ENCODE data around the gene ITGB5.
"Not testable (repeated sequence)": the region's sequence is repeated elsewhere in the genome, so short reads cannot be mapped to it uniquely, and the experiment has no call there.

The ITGB5 gene

DNA sequence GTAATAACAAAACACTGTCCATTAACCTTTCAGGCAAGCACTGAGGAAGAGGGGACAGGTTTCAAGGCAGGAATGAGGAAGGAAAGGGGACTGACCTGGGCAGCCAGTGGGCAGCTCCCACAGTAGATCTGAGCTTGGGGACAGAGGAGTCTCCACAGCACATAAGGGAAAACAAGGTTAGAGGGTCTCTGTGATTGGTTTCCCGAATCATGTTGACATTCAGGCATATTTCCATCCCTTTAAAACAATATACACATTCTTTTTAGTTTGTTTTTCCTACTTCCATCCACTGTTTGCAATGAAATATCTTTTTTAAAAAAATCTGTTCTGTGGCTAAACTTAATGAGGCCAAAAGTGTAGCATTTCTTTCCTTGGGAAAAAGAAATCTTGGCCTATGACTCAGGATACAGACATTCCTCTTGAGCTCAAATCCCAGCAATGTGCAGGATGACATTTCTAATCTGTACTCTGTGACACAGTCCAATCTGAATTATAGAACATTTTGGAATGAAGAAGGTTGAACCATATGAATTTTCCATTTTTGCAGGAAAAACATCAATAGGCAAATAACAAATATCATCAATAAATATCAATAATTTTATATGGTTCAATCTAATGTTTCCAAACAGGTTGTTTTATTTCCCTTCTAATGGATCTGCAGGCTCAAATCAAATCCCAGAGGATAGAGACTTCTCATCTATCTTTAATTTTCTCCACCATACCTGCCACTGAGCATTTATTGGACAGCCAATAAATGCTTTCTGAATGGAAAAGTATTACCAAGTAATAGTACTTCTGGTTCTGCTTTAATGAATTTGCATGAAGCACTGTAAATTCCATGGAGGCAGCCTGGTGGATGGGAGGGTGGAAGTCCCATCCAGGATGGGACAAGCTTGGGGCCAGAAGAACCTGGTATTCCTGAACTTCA is 54.1 kb downstream of the ITGB5 start:
- no peak for DNase-seq

DNA sequence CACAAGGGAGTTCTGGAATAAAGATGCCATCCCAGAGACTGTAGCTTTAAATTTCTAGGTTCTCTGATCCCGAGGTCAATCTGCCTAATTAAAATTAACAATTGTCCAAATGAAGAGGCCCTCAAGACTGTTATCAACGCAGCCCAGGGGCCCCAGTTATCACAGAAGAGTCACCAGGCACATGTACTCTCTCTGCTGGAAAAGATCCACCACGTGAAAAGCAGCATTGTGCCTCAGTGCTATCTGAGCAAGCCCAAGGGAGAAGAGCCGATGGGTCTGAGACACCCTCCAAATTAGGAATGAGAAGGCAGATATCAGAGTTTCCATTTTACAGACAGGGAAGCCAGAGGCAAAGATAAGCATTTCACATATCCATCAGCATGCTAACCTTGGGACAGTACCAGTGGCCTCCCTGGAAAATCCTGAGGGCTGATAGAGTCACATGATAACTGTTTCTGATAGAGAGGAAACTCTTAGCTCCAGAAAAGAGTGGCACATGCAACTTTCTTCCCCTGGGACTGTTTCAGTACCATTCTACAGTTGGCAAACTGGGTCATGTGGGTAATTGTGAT is 55.5 kb downstream of the ITGB5 start:
- DNase-seq: no peak

DNA sequence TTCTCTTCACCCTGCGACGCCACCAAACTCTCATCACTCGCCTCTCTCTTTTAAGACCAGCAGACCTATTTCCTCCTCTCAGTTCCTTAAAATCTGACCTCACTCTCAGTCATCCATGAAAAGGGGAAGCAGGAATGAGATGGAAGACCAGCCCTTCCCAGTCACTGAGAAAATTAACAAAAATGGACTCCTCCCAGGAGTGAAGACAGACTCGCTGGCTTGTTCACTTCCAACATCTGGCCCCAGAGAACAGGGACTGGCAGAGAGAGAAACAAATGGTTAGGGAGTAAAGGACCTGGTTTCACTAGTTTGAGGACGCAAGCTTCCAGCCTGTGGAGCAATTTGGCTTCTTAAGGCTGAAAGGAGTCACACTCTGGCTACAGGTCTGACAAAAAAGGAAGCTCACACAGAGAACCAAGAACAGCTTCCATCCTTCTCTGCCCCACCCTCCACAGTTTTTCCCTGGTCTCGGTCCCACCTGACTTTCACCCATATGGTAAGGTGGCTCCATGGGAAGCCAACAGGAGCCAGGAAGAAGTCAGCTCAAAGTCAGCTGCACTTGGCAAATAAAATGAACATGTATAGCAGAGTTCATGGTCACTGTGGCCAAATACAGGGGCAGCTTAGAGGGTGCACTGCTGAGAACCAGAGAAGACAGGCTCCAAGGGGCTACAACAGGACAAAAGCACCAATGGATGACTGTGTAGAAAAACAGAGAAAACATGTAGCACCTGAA is 57.2 kb downstream of the ITGB5 start:
- DNase-seq: no peak

DNA sequence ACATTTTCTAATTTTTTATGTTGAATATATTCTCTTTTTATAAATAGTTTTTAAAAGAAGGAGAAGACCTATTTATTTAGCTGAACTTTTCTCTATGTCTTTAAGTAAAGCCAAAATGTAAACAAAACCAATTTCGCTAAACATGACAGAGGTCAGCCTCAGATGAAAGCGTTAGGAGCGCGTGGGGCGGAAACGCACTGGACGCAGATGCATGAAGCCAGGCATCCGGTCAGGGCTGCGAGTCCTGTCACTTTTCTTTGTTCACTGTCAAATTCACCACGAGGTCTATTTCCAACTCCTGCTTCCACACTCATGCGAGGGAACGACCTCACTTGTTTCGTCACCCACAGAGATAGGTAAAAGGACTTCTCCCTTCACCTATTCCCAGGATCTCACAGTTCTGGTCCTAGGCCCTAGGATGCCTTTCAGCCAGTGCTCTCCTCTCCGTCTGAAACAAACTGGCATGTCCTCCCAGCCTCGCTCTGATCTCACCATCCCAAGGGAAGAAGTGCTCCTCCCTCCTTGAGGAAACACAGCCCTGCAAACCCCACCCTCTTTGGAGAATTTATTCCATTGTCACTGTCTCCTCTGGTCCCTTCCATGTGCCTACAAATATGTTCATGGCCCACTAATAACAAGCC is 57.9 kb downstream of the ITGB5 start:
- no peak for DNase-seq

DNA sequence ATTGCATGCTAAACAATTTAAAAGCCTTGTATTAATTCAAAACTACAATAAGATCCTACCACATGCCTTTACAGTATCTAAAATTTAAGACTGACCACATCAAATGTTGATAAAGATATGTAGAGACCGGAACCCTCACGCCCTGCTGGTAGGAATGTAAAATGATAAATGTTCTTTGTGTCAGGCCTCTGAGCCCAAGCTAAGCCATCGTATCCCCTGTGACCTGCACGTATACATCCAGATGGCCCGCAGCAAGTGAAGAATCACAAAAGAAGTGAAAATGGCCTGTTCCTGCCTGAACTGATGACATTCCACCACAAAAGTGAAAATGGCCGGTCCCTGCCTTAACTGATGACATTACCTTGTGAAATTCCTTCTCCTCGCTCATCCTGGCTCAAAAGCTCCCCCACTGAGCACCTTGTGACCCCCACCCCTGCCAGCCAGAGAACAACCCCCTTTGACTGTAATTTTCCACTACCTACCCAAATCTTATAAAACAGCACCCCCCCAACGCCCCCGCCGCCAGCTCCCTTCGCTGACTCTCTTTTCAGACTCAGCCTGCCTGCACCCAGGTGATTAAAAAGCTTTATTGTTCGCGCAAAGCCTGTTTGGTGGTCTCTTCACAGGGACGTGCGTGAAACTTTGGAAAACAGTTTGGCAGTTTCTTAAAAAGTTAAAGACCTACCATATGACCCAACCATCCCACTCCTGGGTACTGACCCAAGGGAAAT is 59.5 kb downstream of the ITGB5 start:
- DNase-seq: not testable (repeated sequence)

DNA sequence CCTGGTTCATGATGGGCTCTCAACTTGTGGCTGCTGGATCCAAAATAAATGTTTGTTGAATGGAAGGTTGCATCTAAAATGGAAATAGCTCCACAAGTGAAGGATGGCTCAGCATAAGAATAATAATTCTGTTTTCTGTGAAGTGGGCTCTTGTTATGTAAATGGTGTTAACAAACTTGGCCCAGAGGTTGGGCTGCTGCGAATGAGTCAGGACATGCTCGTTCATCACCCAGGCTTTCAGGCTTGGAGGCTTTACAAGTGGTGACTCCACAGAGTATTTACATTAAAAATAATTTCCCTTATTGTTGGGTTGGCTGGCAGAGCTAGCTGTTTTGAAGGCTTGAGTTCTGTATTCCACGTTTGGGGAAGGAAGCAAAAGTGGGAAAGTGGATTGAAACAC is 60.5 kb downstream of the ITGB5 start:
- no peak for DNase-seq

DNA sequence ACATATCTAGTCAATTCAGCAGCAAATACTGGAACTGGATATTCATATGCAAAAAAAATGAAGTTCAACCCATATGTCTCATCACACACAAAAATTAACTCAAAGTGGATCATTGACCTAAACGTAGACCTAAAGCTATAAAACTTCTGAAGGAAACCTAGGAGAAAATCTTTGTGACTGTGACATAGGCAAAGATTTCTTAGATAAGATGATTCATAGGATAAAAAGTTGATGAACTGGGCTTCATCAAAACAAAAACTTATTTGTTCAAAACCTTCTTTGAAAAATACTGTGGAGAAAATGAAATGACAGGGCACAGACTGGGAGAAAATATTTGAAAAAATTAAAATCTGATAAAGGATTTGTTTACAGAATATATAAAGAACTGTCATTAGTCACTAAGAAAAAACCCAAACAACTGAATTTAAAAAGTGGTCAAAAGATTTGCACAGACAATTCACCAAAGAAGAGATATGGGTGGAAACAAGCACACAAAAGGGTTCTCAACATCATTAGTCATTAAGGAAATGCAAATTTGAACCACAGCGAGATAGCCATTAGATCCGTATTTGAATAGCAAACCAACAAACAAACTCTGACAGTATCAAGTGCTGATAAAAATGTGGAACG is 62.8 kb downstream of the ITGB5 start:
- no peak for DNase-seq

DNA sequence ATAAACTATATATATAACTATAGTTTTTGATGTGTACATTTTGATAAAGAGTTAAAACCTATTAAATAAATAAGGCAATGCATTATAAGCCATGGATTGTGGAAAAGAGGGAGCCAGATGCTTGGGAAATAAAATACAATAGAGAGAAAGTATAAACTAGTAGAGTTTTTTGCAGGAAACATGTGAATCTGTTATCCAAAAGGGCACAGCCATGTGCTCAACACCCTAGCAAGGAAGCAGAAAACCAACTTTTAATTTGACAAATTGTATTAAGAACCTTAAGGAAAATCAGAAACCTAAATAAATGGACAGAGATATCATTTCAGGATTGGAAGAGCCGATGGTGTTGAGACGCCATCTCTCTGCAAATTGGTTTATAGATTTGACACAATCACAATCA is 63.5 kb downstream of the ITGB5 start:
- no peak for DNase-seq

DNA sequence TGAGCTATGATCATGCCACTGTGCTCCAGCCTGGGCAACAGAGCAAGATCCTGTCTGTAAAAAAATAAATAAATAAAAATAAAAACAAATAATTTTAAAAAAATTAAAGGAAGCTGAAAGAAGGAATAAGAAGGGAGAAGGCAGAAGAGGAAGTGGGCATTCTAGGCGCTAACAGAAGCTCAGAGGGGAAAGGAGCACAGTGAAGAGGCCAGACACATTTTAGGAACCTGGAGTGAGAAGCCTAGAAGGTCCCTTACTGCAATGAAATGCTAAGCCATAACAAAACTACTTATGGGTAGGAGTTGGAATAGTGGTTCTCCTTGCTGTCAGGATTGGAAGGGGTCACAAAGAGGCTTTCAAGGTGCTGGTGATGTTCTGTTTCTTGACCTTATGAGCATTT is 64.0 kb downstream of the ITGB5 start:
- no peak for DNase-seq

DNA sequence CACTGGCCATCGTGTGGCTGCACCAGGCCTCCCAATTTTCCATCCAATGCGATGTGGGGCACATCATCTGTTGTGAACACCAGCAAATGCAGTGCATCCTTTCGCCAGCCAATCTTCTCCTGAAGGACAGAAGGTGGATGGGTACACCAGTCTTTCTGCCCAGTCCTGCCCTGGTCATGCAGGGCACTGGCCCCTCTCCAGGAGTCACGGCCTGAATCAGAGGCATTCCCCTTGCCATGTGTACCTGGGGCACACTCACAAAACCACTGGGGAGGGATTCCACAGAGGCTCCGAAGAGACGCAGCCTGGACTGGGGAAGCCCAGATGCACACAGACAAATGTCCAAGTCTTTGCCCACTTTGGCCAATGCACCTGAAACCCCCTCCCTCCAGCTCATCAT is 65.8 kb downstream of the ITGB5 start:
- DNase-seq: no peak

DNA sequence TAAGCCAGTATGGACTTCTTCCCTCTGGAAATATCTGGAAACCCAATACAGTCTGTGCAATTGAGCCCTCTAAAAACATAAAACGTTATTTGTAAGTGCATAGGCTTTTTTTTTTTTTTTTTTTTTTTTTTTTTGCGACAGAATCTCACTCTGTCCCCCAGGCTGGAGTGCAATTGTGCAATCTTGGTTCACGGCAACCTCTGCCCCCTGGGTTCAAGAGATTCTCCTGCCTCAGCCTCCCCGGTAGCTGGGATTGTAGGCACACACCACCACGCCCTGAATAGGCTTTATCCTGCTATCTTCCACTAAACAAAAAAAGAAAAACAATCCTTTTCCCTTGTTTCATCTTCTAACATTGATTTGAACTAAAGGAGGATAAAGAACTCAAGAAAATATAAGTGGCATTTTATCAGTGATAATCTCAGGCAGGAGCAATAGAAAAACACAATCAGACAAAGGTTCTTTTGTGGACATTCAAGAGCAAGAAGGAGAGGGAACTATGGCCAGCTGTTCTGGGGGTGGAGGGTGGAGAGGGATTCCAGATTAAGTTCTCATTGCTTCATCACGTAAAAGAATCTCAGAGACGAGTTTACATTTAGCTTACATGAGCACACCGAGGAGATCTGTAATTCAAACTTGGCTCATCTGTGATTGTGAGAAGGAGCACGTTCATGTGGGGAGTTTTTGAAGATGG is 68.6 kb downstream of the ITGB5 start:
- no peak for DNase-seq

DNA sequence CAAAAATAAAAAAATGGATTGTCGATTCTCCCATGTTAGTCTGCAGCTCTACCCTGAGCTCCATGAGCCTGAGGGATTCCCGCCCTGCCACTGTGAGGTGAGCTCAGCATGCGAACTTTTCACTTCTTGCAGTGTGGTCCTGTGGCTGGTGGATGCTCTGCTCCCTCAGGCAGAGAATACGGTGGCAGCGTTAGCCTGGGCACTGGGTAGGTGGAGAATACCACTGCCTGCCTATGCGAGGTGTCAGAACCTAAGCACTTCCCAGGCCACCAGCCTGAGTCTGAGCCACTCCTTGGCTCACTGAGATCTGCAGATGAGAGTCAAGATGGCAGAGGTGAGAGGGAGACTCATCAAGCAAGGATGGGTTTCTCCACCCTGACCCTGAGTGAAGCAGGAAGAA is 70.1 kb downstream of the ITGB5 start:
- no peak for DNase-seq

DNA sequence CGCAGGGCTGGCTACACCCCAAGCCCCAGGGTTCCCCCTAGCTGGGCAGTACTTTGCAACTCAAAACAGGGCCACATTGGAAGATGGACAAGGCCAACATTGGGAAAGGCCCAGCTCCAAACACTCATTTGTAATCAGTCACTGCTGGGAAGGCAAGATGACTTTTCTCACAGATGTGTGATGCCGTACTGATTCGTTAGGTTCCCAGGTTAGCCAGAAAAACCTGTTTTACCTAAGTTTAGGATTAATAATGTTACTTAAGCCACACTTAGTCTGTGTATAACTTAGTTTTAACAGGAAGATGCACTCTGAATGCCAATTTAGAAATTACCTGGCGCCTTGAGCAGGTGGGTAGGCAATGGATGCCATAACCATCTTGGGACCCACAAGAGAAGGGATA is 71.0 kb downstream of the ITGB5 start:
- no peak for DNase-seq

DNA sequence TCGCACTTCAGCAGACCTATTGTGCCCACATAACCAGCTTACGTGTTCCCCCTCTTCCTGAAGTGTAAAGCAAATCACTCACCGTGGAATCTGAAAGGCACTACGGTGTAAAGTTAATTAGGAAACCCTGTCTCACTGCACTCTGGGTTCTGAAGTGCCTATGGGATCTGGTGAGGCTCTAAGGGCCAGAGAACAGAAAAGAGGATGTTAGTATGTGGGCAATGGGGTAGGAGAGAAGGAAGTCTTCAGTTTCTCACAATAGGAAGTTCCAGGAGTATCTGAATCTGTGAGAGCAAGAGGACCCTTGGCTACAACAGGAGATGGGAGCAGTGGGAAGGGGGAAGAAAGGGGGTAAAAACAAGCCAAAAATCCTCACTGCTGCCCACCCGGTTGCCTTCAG is 71.4 kb downstream of the ITGB5 start:
- no peak for DNase-seq

DNA sequence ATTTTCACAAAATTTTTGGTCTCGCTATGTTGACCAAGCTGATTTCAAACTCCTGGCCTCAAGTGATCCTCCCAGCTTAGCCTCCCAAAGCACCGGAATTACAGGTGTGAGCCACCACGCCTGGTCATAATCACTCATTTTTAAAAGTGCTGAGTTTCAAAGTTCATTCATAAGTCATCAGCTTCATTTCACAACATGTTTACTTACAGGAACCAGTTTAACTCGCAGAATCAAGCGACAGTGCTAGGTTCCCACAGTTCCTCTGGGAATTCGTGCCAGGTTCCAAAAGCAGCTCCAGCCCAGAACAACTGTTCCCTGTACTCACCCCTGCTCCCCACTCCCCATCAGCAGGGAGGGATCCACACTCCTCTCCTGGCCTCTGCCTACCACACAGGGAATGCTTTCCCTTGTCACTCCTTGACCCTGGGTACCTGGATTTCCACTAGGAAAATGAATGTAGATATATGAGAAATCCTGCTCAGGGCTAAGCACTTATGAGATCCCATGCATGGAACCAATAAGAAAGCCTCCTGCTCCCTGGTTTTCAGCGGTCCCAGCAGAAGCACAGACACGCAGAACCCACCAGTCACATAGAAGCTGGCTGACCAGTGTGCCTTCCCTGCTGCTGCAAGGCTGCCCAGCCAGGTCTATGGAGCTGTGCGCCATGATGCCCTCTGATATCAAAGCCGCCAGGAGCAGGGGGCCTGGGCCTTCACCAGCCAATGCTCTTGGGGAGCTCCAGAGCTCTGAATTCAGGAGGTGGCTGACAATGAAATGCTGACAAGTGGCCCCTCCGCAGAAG is 72.3 kb downstream of the ITGB5 start:
- no peak for DNase-seq

DNA sequence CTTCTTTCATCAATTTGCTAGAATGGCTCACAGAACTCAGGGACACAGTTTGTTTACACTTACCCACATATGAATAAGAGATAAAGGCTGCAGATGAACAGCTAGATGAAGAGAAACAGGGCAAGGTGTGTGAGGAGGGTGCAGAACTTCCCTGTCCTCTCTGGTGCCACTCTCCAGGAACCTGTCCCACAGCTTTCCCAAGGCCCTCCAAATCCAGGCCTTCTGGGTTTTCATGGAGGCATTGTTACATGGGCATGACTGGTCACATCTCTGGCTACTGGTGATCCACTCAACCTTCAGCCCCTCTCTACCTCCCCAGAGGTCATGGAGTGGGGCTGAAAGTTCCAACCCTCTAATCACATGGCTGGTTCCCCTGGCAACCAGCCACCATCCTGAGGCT is 73.6 kb downstream of the ITGB5 start:
- no peak for DNase-seq

DNA sequence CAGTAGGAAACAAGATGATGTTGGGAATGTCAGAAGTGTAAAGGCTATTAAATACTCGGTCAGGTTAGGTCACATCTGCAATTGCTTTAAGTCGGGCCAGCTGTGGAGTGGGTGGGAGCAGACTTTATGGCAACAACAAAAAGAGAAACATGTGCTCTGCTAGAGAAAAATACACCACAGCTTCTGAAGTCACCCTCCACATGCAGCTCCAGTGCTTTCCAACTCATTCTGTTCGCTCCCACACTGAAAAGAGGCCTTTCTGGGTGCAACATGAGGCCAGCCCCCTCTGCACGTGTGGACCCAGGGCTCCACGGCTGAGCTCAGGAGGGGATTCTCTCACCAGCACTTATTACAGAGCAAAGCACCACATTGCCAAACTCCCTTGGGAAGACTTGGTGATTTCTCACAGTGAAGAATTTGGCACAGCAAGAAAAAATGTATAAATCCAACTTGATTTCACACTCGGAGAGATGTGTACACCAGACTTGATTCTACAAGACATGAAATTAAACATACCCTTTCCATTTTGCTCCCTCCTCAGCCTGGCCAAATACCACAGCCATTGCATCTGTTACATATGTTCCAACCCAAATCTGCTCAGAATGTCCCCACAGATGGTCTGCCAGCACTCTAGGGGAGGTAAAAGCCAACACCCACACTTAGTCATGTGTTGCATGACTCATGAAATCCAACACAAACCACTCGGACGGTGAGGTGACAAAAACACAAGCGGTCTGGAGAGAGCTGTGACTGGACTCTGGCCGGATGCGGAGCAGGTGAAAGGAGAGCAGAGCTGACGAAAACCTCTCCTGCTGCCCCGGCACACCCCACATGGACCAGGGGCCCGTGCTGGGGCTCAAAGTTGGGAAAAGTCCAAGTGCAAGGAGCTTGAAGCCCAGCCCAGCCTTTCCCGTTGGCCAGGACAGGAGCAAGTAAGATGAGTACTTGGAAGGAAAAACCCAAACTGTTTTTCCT is 74.6 kb downstream of the ITGB5 start:
- DNase-seq: no peak

DNA sequence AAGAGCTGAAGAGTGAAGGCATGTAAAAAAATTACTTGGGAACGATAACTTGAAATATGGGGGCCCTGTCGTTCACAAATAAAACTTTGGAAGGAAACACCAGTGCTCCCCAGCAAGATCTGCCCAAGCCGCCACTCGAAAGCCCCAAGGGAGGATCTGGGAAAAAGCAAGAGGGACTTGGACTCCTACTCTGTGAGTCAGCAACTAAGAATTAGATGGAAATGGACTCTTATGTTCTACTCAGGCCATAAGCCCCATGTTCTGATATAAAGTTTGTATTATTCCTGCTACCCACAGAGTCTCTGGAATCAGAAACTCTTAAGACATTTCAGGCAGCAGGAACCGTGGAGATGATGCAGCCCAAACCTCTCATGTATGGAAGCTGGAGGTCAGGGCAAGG is 75.7 kb downstream of the ITGB5 start:
- no peak for DNase-seq

DNA sequence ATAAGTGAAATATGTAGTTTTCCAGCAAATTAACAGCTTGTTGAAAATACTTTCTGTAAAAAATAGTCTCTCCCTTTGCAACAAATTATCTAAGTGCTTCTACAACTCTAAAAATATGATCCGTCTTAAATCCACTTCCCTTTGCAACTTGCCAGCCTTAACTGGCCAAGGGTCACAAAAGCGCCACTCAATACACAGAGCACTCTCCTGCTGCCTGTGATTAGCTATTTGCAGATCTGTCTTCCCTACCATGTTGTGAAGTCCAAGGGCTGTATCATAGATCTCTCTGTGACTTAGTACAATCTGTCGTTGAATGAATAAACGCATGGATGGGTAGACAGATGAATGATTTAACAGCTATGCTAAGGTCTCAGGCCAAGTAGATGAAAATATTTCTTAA is 76.2 kb downstream of the ITGB5 start:
- DNase-seq: no peak

DNA sequence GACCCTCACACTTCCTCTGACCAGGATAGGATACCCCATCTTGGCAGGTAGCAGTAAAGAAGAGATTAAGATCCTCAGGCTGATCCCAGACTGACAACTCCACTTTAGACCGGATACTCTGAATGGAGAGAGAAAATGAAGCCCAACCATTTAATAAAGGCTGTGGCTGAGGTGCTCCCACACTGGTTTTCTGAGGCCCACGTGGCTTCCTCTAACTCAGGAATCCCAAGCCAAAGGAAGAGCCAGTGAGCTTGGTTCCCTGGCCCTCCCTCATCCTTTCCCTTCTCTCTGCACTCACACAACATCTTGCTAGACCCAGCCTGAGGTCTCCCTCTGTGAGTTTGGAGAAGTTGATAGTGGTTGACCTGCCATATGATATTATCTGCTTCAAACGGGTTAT is 78.1 kb downstream of the ITGB5 start:
- no peak for DNase-seq
